GM19468 (cell line): Measurements from ENCODE around the gene NOL4L.

Source experiments
- ATAC-seq: cut with Tn5 transposase; IDR thresholded peaks from one replicate; pipeline ENCODE4 v1.9.1; 2021; ENCODE audit warnings: mild to moderate bottlenecking, moderate library complexity, moderate number of reproducible peaks; ENCODE audit not compliant: unreplicated experiment; ENCODE audit errors: extremely low read depth

The NOL4L gene

DNA sequence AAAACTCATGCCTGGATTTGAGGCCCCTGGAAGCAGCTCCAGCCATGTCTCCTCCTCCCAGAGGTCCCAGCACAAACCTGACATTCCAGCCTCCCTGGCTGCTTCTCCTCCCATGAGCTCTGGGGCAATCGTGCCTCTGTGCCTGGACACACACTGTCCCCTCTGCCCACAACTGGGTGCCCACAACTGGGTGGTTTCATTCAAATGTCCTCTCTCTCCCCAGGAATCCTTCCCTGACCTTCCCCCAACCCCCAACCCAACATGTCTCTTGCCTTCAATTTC lies 37.4 kb downstream of the NOL4L start:
- ATAC-seq, result no peak

- ATAC-seq, result no peak
Measured at GRCh38 chr20:32546918-32547752, 38.0 kb downstream of the NOL4L start.

DNA sequence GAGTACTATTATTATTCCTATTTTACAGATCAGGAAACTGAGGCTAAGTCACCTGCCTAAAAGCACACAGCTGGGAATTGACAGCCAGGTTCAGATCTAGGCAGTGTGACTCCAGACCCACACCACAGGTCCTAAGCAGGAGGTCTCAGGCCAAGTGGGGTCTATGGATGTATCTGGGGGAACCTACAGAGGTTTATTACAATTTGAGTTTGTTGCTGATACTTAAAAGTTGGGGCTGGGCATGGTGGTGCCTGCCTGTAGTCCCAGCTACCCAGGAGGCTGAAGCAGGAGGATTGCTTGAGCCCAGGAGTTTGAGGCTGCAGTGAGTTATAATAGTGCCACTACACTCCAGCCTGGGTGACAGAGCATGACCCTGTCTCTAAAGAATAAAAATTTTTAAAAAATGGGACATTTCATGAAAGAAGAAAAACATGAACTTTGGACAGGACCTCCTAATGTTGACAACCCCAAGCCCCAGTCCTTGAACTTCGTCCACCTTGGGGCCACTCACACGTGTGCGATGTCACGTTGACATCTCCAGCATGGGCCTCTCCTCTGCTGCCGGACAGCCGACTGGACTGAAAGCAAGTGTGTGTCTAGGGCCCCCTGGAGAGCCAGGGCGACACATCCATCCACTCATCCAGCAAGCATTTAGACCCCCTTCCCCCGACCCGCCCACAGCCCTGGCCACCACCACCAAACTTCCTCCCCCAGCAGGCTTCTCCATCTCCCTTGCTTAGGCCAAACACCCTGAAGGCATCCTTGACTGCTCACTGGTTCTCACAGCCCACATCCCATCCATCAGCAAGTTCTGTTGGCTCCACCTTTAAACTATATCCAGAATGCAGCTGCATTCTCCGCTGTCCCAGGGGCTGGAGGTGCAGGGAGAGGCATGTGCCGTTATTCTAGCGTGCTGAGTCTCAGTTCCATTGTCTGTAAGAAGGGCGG lies 40.0 kb downstream of the NOL4L start:
- ATAC-seq, result no peak

DNA sequence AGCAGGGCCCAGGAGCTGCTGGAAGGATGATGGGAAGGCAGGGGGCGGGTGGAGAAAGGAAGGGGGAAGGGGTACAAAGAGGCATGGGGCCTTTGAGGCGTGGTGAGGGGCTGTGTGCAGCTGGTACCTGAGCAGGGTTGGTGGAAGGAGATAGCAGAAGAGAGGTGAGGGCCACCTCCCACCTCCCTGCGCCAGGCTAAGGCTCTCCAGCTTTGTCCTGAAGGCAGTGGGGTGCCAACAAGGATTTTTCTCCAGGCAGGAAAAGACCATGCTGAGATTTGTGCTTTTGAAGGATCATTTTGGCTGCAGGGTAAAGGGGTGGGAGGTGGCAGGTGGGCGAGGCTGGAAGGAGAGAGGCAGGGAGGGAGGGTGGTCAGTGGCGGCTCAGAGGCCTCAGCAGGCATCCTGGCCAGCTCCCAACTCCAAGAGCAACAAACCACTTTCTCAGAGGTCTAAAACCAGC lies 40.8 kb downstream of the NOL4L start:
- no peak for ATAC-seq

DNA sequence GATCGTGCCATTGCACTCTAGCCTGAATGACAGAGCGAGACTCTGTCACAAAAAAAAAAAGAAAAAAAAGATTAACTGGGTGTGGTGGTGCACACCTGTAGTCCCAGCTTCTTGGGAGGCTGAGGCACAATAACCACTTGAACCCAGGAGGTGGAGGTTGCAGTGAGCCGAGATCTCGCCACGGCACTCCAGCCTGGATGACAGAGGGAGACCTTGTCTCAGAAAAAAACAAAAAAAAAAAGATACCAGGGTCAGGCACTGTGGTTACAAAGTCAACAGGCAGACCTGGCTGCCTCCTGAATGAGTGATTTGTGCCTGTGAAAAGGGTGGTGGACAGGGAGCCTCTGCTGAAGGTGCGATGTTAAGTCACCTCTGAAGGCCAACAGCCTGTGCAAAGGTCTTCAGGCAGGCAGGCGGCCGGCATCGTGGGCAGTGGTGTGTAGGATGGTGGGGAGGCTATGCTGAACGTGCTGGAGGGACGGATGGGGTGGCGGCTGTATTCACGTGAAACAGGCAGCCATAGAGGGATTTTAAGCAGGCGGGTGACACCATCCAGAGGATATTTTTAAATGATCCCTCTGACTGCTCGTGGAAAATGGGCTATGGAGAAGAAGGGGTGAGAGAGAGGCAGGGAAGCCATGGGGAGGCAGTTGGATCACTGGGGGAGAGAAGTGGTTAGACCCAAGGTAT lies 41.4 kb downstream of the NOL4L start:
- ATAC-seq, result no peak

GRCh38 chr20:32542259-32542615 lies 42.9 kb downstream of the NOL4L start:
- no peak for ATAC-seq

- ATAC-seq, result no peak
Measured at GRCh38 chr20:32541323-32542258, 43.5 kb downstream of the NOL4L start.

DNA sequence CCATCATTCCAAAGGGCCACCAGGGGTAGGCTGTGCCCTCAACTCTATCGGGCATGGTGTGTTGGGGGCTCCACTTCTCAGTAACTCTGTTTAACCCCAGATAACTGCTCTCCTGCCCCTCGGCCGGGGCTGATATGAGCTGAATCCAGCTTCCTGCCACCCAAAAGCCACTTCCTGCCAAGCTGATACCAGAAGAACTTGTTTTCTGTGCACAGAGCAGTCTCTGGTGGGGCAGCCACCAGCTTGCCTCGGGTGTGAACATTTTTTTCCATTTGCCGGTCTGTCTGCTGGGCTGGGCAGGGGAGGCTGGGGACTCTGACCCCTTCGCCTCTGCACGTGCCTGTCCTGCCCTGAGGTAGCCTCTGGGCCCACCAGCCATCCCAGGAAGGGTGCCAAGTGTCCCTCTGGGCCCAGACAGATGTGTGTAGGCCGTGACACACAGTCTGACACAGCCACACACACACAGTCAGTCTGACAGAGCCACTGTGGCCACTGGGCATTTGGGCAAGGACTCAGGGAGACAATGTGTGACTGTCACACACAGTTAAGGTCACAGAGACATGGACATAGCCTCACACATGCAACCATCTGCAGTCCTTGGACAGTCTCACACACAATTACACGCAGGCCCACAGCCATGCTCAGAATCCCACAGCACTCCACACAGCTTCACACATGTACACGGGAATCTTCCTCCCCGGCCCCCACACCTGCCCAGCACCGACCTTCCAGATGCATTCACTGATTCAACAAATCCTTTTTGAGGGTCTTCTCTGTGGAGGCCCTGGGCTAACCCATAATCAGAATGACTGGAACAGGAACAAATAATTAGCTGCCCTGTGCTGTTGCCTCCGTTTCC lies 45.1 kb downstream of the NOL4L start:
- ATAC-seq, result no peak

GRCh38 chr20:32539026-32539816 lies 45.9 kb downstream of the NOL4L start:
- ATAC-seq, result no peak

- ATAC-seq, result no peak
Measured at GRCh38 chr20:32538526-32538939, 46.6 kb downstream of the NOL4L start.

DNA sequence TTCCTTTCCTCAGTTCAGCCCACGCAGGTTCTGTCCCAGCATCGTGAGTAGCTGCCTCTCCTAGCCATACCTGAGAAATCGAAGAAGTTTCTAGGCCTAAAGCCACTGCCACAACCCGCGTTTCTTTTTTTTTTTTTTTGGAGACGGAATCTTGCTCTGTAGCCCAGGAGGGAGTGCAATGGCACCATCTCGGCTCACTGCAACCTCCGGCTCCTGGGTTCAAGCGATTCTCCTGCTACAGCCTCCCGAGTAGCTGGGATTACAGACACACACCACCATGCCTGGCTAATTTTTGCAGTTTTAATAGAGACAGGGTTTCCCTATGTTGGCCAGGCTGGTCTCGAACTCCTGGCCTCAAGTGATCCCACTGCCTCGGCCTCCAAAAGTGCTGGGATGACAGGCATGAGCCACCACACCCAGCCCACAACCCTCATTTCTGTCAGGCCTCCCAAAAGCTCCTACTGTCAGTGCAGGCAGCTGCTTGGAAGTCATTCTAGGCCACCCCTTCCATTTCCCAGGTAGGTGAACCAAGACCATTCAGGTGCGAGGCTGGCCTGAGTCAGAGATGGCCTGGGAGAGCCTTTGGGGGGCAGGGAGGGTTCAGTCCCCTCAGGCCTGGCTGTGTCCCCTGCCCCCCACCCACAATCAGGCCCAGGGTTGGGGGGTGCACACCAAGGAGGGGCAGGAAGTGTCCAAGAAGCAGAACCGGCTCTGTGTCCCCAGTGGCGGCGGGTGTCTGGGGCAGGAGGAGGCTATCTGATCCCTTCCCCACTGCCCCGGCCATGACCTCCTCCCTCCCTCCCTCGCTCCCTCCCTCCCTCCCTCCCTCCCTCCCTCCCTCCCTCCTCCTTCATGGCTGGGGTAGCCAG lies 47.2 kb downstream of the NOL4L start:
- no peak for ATAC-seq

GRCh38 chr20:32536851-32537656 lies 48.1 kb downstream of the NOL4L start:
- no peak for ATAC-seq

DNA sequence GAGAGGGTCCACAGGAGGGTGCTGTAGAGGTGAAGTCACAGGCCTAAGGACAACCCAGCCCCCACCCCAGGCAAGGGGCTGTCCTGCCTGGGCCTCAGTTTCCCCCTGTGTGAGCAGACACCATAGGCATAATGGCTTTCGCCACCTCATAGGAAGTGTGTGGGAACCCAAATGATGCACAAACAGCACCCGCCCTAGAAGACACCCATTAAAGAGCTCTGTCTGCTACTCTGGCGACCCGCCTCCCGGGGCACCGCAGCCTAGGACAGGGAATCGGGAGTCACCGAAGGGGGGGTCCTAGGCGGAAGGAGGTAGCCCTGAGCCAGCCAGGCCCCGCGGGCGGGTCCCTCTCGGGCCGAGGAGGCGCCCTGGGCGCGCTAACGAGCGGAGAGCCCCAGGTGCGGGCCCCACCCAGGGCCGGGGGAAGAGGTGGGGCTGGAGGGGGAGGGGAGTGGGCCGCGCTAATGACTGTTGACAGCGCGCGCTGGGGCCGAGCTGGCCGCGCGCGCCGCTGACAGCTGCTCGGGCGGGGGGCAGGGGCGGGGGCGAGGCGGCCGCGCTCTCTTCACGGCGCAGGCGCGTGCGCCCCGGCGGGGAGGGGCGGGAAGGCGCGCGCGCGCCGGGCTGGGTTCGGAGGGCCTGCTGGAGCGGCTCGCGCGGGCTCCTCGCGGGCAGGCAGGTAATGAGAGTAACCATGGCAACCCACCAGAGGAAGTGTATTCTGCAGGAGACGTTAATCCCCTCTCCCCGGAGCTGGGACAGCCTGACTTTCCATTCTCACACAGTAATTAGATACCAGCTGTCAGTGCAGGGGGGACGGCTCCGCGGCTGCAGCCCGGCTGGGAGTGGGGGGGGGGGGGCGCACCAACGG lies 48.9 kb downstream of the NOL4L start:
- no peak for ATAC-seq

- no peak for ATAC-seq
Measured at GRCh38 chr20:32535316-32535952, 49.7 kb downstream of the NOL4L start.

DNA sequence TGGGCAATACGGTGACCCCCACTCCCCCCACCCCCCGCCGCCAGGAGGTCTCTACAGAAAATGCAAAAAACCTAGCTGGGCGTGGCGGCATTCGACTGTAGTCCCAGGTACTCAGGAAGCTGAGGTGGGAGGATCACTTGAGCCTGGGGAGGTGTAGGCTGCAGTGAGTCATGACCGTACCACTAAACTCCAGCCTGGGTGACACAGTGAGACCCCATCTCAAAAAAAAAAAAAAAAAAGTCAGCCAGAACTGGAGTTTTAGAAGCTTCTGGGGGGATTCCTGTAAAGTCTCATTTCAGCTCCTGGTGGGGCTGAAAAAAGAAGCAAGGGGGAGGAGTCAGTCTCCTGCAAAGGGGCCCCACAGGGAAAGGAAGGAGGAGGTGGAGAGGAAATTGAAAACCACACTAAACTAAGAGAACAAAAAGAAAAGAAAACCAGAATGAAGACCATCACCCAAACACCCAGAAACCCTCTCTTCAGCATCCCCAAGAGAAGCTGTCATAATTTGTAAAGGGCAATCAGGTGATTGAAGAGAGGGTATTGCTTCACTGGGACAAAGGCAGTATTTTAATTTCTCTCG lies 50.4 kb downstream of the NOL4L start:
- no peak for ATAC-seq
